GM12878 (cell line): ENCODE measurements around the gene N4BP2L1. TPM values are rescaled to one million over a fixed set of nuclear protein-coding genes. Genes with fewer than 3 reads are reported as not detected.

ENCODE experiments used
- ATAC-seq: fragments of 200-7000 bp; cut with Tn5 transposase; 3 replicates; pipeline ENCODE4 v1.9.1; 2020; ENCODE audit warnings: mild to moderate bottlenecking, moderate library complexity
- BruUV-seq: library from RNA; stranded (reverse); fragments of 400-500 nt; replicated peaks from 2 replicates; lab custom pipeline; 2021; lab: Mats Ljungman, UMichigan
- CTCF ChIA-PET: fragments of 300-600 bp; sonication (Branson Sonifier 250); formaldehyde crosslinking; extraction: SDS; loops from one replicate; lab custom pipeline; 2021; ENCODE audit warnings: inconsistent platforms; lab: Yijun Ruan, JAX
- POLR2A ChIA-PET: fragments of 350-600 bp; formaldehyde crosslinking; extraction: SDS; loops from one replicate; lab custom pipeline; 2021; ENCODE audit warnings: inconsistent platforms; lab: Charles Lee
- RAD21 ChIA-PET: fragments of 300-600 bp; sonication (Branson Sonifier 250); formaldehyde crosslinking; loops from one replicate; lab custom pipeline; 2023; ENCODE audit warnings: antibody characterized with exemption; ENCODE audit not compliant: unreplicated experiment; lab: Charles Lee
- SMC1A ChIA-PET: fragments of 300-600 bp; sonication (Branson Sonifier 250); formaldehyde crosslinking; loops from one replicate; lab custom pipeline; 2023; ENCODE audit not compliant: unreplicated experiment, uncharacterized antibody; lab: Charles Lee
- DNase-seq: peaks from one replicate; pipeline ENCODE4 v3.0.0-alpha.2; 2011; ENCODE audit warnings: low read depth, low spot score
- FAIRE-seq: peaks from 3 replicates; lab custom pipeline; 2011; peaks lifted over from hg19 to GRCh38; lab: Jason Lieb, UNC
- H2AFZ ChIP-seq: 2 replicates; pipeline ENCODE4 v1.6.0; 2011; ENCODE audit warnings: low read depth, low read length, control low read depth; ENCODE audit not compliant: control insufficient read depth
- H3K27ac ChIP-seq: 2 replicates; pipeline ENCODE4 v1.5.1; 2011; ENCODE audit warnings: control low read depth; ENCODE audit not compliant: control insufficient read depth, insufficient read depth
- H3K27me3 ChIP-seq, 2 experiments: replicated peaks in 1 of 2; 2 replicates each; pipeline versions ENCODE4 v1.6.0 to v1.6.1; 2011; ENCODE audit warnings: low read length in 1 of 2; ENCODE audit not compliant: control insufficient read depth in 2 of 2, insufficient read depth in 2 of 2
- H3K36me3 ChIP-seq, 2 experiments: 2 replicates each; pipeline ENCODE4 v1.5.1; 2011; ENCODE audit warnings: low read length in 1 of 2; ENCODE audit not compliant: control insufficient read depth in 2 of 2, insufficient read depth in 2 of 2
- H3K4me1 ChIP-seq: 2 replicates; pipeline ENCODE4 v1.6.1; 2011; ENCODE audit warnings: mild to moderate bottlenecking, low read length, moderate library complexity, mixed read lengths; ENCODE audit not compliant: control insufficient read depth, insufficient read depth
- H3K4me2 ChIP-seq: 2 replicates; pipeline ENCODE4 v1.6.0; 2011; ENCODE audit warnings: control low read depth; ENCODE audit not compliant: control insufficient read depth, insufficient read depth
- H3K4me3 ChIP-seq: fragments of 200-600 bp; sonication (generic); 2 replicates; pipeline ENCODE4 v1.5.1; 2016
- H3K79me2 ChIP-seq: 2 replicates; pipeline ENCODE4 v1.6.0; 2011; ENCODE audit warnings: low read length; ENCODE audit not compliant: control insufficient read depth, insufficient read depth
- H3K9ac ChIP-seq: 2 replicates; pipeline ENCODE4 v1.8.0; 2011; ENCODE audit warnings: low read length, control low read depth, mixed read lengths; ENCODE audit not compliant: control insufficient read depth, insufficient read depth
- H3K9me3 ChIP-seq: replicated peaks from 3 replicates; pipeline ENCODE4 v1.5.1; 2011; ENCODE audit warnings: mild to moderate bottlenecking, low read length; ENCODE audit not compliant: control insufficient read depth, insufficient read depth
- H4K20me1 ChIP-seq: 2 replicates; pipeline ENCODE4 v1.6.0; 2011; ENCODE audit not compliant: control insufficient read depth, insufficient read depth
- CREM ChIP-seq: IDR thresholded peaks from 2 replicates; pipeline ENCODE4 v1.6.1; 2014; ENCODE audit warnings: antibody characterized with exemption, low read depth
- HDAC6 ChIP-seq: fragments of 200-600 bp; sonication (generic); IDR thresholded peaks from one replicate; pipeline ENCODE4 v1.8.0; 2017; ENCODE audit warnings: antibody characterized with exemption; ENCODE audit not compliant: unreplicated experiment
- IKZF1 ChIP-seq: fragments of 450-650 bp; conservative IDR thresholded peaks from 2 replicates; pipeline ENCODE4 v1.6.1; 2017; ENCODE audit warnings: antibody characterized with exemption, mild to moderate bottlenecking
- KDM1A ChIP-seq: fragments of 200-600 bp; sonication (generic); IDR thresholded peaks from 2 replicates; pipeline ENCODE4 v1.6.1; 2016; ENCODE audit warnings: borderline replicate concordance
- MXI1 ChIP-seq: fragments of 150-350 bp; IDR thresholded peaks from 2 replicates; pipeline ENCODE4 v1.6.1; 2011; ENCODE audit warnings: low read depth, mild to moderate bottlenecking, inconsistent platforms, low read length, improper control_type of control experiment
- NBN ChIP-seq: fragments of 450-650 bp; IDR thresholded peaks from 2 replicates; pipeline ENCODE4 v1.6.1; 2016
- PAX8 ChIP-seq: fragments of 450-650 bp; IDR thresholded peaks from 2 replicates; pipeline ENCODE4 v1.6.1; 2017; ENCODE audit warnings: mild to moderate bottlenecking, moderate library complexity
- SIN3A ChIP-seq: IDR thresholded peaks from 2 replicates; pipeline ENCODE4 v1.6.1; 2012; ENCODE audit warnings: low read depth, low read length, improper control_type of control experiment
- SIX5 ChIP-seq: IDR thresholded peaks from 2 replicates; pipeline ENCODE4 v1.6.1; 2011; ENCODE audit warnings: mild to moderate bottlenecking, low read depth, low read length, moderate library complexity; ENCODE audit not compliant: severe bottlenecking
- SREBF2 ChIP-seq: IDR thresholded peaks from 2 replicates; pipeline ENCODE4 v1.6.1; 2012; ENCODE audit warnings: mild to moderate bottlenecking, low read length
- STAT1 ChIP-seq: fragments of 450-650 bp; conservative IDR thresholded peaks from 2 replicates; pipeline ENCODE4 v1.6.1; 2014; ENCODE audit warnings: antibody characterized with exemption, mild to moderate bottlenecking
- SUZ12 ChIP-seq: fragments of 200-600 bp; sonication (generic); IDR thresholded peaks from one replicate; pipeline ENCODE4 v1.6.1; 2018; ENCODE audit warnings: antibody characterized with exemption, mild to moderate bottlenecking; ENCODE audit not compliant: unreplicated experiment
- TCF3 ChIP-seq: IDR thresholded peaks from 2 replicates; pipeline ENCODE4 v1.6.1; 2012; ENCODE audit warnings: low read depth, mild to moderate bottlenecking, low read length, borderline replicate concordance; ENCODE audit not compliant: insufficient read depth
- TCF7 ChIP-seq: IDR thresholded peaks from 2 replicates; pipeline ENCODE4 v1.6.1; 2014; ENCODE audit warnings: antibody characterized with exemption, borderline replicate concordance
- ZNF217 ChIP-seq: fragments of 450-650 bp; IDR thresholded peaks from 2 replicates; pipeline ENCODE4 v1.6.1; 2017; ENCODE audit warnings: antibody characterized with exemption, mild to moderate bottlenecking
- ZNF622 ChIP-seq: fragments of 450-650 bp; IDR thresholded peaks from 2 replicates; pipeline ENCODE4 v1.6.1; 2017; ENCODE audit warnings: mild to moderate bottlenecking, inconsistent platforms
- WGBS: methylation state at CpG from one replicate; pipeline ENCODE4 v1.1.6; 2016; ENCODE audit warnings: low lambda C conversion rate; ENCODE audit not compliant: insufficient replicate concordance, insufficient coverage; ENCODE audit errors: missing lambda C conversion rate; 5-methylcytosine and 5-hydroxymethylcytosine counted together
- in situ Hi-C: fragments of 300-500 bp; cut with MboI; formaldehyde crosslinking; loops from 9 replicates; pipeline ENCODE4 v1.14.3; 2018; ENCODE audit warnings: mixed read lengths
- intact Hi-C: fragments of 100-400 bp; cut with micrococcal nuclease; formaldehyde crosslinking; loops from one replicate; pipeline ENCODE4 v1.14.2; 2022; ENCODE audit not compliant: unreplicated experiment
- polyA plus RNA-seq, 11 experiments: library from polyadenylated mRNA; depleted of rRNA in 4 of 11; unstranded in 6 of 11; stranded (reverse) in 5 of 11; fragments of >200 nt; fragmentation: Nextera tagmentation in 4 of 11; fragmentation: Illumina TruSeq in 1 of 11; extraction: Ambion mirVana in 4 of 11; extraction: Trizol in 1 of 11; gene quantifications; 1 replicate in 1 of 11; 2 replicates in 10 of 11; pipeline versions ENCODE4 v1.2.1 to v1.2.3, GENCODE V29; 2011 to 2016; ENCODE audit warnings: inconsistent platforms in 2 of 11, missing spikeins in 2 of 11, low read depth in 1 of 11
- total RNA-seq, 4 experiments: library from RNA; depleted of rRNA in 3 of 4; stranded (reverse); fragments of >200 nt in 3 of 4; fragmentation: Illumina TruSeq in 1 of 4; extraction: Trizol in 1 of 4; gene quantifications; 2 replicates each; pipeline versions ENCODE4 v1.2.1 to v1.2.3, GENCODE V29; 2013 to 2021
- TF ChIP-seq, protein P1 (sequence below): IDR thresholded peaks from 2 replicates; pipeline ENCODE4 v1.6.1; 2012; ENCODE audit warnings: improper control_type of control experiment, low read depth, low read length; ENCODE audit not compliant: insufficient replicate concordance
- TF ChIP-seq, protein P2 (sequence below): IDR thresholded peaks from 2 replicates; pipeline ENCODE4 v1.6.1; 2012; ENCODE audit warnings: low read depth, low read length, improper control_type of control experiment
- TF ChIP-seq, protein P3 (sequence below): IDR thresholded peaks from 2 replicates; pipeline ENCODE4 v1.6.1; 2011; ENCODE audit warnings: borderline replicate concordance, low read depth, mild to moderate bottlenecking, moderate library complexity, low read length; ENCODE audit not compliant: insufficient read depth, poor library complexity, severe bottlenecking

Gene N4BP2L1
- total and polyA plus RNA-seq, 10 of the 15 experiments (the other 5 are each of a cell fraction or from before 2014, with no cell fraction given), result 3.3 to 42.5 (median 16.2) TPM

GRCh38 chr13:32438871-32439270, 10.9 kb upstream of the N4BP2L1 start:
- FAIRE-seq (no peak), ATAC-seq (no peak), DNase-seq (no peak)
- H4K20me1 ChIP-seq, result no peaks in the 10 kb centered on the region
- WGBS, result 97% methylated on average over 4 of the region's 4 CpGs
- no peak overlapping the region for H3K4me2 ChIP-seq
- ChIA-PET CTCF (interaction anchor here (0.8 to 1.5 kb wide), 6 partner anchors 9 to 192 kb away, joined by 3 to 7 read pairs (median 4); no protein-coding TSS in a partner anchor), POLR2A (interaction anchor here (2.6 kb wide), 1 partner anchor 10 kb away, joined by 16 read pairs; the partner anchor contains the start of gene N4BP2L1), RAD21 (interaction anchor here (0.5 to 1.7 kb wide), 2 partner anchors 142 to 619 kb away, joined by 3 read pairs; no protein-coding TSS in a partner anchor), SMC1A (interaction anchor here (0.6 to 3.4 kb wide), 7 partner anchors 10 to 193 kb away, joined by 3 to 25 read pairs (median 3); partner anchors contain the start of gene N4BP2L1)
- no peak overlapping the region for H3K9ac ChIP-seq
- TF ChIP-seq ZNF217, result no peak
- no peak for TF ChIP-seq MXI1
- TF ChIP-seq SREBF2, result no peak
- no peak for TF ChIP-seq KDM1A
- no peak for TF ChIP-seq ZNF622
- no peak for TF ChIP-seq NBN
- TF ChIP-seq SIX5, result no peak
- TF ChIP-seq IKZF1, result no peak
- no peak for TF ChIP-seq TCF3
- TF ChIP-seq HDAC6, result no peak
- TF ChIP-seq SIN3A, result no peak
- TF ChIP-seq, protein P1, sequence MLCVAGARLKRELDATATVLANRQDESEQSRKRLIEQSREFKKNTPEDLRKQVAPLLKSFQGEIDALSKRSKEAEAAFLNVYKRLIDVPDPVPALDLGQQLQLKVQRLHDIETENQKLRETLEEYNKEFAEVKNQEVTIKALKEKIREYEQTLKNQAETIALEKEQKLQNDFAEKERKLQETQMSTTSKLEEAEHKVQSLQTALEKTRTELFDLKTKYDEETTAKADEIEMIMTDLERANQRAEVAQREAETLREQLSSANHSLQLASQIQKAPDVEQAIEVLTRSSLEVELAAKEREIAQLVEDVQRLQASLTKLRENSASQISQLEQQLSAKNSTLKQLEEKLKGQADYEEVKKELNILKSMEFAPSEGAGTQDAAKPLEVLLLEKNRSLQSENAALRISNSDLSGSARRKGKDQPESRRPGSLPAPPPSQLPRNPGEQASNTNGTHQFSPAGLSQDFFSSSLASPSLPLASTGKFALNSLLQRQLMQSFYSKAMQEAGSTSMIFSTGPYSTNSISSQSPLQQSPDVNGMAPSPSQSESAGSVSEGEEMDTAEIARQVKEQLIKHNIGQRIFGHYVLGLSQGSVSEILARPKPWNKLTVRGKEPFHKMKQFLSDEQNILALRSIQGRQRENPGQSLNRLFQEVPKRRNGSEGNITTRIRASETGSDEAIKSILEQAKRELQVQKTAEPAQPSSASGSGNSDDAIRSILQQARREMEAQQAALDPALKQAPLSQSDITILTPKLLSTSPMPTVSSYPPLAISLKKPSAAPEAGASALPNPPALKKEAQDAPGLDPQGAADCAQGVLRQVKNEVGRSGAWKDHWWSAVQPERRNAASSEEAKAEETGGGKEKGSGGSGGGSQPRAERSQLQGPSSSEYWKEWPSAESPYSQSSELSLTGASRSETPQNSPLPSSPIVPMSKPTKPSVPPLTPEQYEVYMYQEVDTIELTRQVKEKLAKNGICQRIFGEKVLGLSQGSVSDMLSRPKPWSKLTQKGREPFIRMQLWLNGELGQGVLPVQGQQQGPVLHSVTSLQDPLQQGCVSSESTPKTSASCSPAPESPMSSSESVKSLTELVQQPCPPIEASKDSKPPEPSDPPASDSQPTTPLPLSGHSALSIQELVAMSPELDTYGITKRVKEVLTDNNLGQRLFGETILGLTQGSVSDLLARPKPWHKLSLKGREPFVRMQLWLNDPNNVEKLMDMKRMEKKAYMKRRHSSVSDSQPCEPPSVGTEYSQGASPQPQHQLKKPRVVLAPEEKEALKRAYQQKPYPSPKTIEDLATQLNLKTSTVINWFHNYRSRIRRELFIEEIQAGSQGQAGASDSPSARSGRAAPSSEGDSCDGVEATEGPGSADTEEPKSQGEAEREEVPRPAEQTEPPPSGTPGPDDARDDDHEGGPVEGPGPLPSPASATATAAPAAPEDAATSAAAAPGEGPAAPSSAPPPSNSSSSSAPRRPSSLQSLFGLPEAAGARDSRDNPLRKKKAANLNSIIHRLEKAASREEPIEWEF, result no peak
- TF ChIP-seq, protein P2, sequence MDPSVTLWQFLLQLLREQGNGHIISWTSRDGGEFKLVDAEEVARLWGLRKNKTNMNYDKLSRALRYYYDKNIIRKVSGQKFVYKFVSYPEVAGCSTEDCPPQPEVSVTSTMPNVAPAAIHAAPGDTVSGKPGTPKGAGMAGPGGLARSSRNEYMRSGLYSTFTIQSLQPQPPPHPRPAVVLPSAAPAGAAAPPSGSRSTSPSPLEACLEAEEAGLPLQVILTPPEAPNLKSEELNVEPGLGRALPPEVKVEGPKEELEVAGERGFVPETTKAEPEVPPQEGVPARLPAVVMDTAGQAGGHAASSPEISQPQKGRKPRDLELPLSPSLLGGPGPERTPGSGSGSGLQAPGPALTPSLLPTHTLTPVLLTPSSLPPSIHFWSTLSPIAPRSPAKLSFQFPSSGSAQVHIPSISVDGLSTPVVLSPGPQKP, result no peak
- TF ChIP-seq, protein P3, sequence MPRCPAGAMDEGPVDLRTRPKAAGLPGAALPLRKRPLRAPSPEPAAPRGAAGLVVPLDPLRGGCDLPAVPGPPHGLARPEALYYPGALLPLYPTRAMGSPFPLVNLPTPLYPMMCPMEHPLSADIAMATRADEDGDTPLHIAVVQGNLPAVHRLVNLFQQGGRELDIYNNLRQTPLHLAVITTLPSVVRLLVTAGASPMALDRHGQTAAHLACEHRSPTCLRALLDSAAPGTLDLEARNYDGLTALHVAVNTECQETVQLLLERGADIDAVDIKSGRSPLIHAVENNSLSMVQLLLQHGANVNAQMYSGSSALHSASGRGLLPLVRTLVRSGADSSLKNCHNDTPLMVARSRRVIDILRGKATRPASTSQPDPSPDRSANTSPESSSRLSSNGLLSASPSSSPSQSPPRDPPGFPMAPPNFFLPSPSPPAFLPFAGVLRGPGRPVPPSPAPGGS, result no peak
- TF ChIP-seq STAT1, result no peak
- TF ChIP-seq TCF7, result no peak
- no peak for TF ChIP-seq CREM
- no peak for TF ChIP-seq SUZ12
- TF ChIP-seq PAX8, result no peak
- no TSS peak for BruUV-seq
- H3K36me3 ChIP-seq, result no peaks in the 10 kb centered on the region
- H3K4me1 ChIP-seq, result peaks cover 11% of the 10 kb centered on the region
- H3K27ac ChIP-seq, result no peak overlapping the region
- intact Hi-C loops, result no loop called here
- no peak overlapping the region for H3K4me3 ChIP-seq
- H2AFZ ChIP-seq, result no peak overlapping the region
- no peaks in the 10 kb centered on the region for H3K9me3 ChIP-seq
- H3K79me2 ChIP-seq, result no peaks in the 10 kb centered on the region
- in situ Hi-C loops, result loop anchor here (25.0 kb wide), 1 partner anchor 1098 kb away; no protein-coding TSS in a partner anchor
- no peaks in the 10 kb centered on the region for H3K27me3 ChIP-seq
